HPDE6-E6E7 (cell line): ENCODE results near the gene ETV7.

Experiments
- DNase-seq: peaks from one replicate; pipeline ENCODE4 v3.0.0; 2011; ENCODE audit warnings: missing footprints; ENCODE audit errors: extremely low spot score

ETV7 gene

DNA sequence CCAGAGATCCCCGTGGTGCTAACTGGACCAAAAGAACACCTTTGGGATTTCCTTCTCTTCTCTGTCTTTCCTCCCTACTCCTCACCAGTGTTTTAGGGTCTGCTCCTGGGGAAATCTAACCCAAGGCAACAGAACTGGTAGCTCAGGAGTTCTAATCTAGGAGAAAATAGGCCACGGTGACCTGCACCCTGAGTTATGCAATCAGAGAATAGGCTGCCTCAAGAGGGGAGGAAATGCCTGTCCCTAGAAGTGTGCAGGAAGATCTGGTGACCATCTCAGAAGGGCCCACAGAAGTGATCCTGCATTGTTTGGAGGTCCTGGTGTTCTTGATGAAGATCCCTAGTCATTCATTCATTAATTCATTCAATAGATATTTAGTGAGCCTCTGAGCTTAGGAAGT lies 3.4 kb downstream of the ETV7 start:
- DNase-seq, result no peak

DNA sequence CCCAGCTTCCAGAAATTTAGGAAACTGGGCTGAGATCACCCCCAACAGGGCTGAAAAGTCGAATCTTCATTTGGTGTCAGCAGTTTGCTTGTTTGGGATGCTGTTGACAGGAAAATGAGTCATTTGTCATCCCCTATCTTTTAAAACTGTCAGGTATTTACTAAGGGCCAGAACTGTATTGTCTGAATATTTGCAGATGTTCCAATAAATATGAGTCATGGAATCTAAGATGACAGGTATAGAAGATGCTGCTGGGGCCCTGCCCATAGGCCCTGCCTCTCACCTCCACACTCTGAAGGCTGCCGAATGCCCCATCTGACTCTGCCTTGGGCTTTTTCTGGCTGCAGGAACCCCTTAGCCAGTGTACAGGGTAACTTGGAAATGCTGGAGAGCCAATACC lies 3.9 kb downstream of the ETV7 start:
- DNase-seq, result no peak

DNA sequence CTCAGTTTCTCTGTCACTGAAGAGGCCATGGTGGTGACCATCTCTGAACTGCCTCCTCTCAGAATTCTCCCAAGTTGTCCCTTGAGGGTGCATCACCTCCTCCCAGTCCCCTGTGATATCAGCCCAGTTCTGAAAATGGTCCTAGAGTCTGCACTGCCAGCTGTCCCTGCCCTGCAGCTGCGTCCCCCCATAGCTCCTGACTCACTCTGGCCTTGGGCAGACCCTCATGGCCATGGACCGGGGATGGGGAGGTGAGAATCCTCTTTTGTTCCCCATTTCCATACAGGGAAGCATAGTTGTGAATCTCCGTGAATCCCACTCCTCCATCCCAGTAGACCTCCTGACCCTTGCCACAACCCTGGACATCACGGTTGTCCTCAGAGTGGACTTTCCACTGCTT lies 4.5 kb downstream of the ETV7 start:
- DNase-seq, result no peak

DNA sequence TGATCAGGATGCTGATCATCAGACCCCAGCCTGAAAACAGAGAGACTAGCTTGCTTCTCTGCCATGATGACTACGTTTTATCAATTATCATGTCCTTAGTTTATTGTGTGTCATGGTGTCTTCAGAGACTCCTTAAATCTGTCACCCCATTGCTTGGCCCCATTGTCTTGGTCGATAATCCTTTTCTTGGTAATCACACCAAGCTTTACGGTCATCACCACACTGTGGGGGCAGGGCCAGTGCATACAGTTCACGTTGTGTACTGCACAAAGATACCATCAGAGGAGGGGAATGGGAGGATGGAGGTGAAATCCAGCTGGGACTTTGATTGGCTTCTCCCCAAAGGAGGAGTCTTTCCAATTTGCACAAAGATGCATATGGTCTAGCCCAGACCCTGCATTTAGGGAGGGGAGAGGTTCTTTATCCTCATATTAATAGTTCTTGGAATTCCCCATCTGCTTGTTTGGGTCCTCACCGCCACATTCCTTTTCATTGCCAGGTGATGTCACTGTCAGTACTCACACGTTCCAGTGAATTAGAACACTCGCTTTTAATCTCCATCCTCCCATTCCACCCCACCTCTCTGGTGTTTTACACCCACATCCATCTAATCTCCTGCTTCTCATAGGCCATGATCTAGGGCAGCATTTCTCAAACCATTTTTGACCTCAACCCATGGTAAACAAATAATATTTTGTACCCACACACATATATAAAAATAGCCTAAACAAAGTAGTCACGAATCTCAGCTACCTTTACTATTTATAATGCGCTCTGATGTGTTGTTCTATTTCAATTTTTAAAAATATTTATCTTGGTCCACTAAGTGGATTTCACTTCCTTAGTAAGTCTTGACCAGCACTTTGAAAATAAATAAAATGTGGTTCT lies 5.7 kb downstream of the ETV7 start:
- DNase-seq, result no peak

DNA sequence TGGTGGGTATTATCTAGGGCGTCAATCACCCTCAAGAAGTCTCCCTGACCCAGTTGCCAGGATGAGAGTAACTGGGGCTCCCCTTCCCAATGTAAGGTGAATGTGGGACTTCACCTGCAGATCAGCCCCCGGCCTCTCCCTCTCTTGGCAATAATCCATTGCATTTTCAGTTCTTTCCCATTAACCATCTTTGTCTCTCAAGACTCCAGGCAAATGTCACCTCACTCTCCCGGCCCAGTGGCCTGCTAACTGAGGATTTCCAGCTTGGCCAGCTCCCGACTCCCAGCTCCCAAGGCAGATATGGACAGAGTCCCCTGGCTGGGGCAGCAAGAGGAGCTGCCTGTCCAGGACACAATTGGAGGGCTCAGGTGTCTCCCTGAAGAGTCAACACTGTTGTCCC lies 7.3 kb downstream of the ETV7 start:
- no peak for DNase-seq

DNA sequence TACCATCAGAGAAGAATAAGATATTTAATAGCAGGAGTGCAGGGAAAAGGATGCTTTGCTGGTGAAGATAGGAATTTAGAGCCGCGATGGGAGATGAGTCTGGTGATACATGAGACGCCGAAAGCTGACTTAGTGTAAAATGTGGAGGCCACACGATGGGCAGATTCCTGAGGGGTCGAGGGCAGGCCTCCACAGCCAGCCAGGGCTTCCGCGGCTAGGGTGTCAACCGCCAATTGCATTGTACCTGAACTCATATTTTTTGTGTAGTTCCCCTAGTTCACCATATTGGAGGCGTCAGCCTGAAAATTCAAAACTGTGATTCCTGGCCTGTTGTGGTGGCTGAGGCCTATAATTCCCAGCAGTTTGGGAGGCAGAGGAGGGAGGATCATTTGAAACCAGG lies 8.5 kb downstream of the ETV7 start:
- no peak for DNase-seq

DNA sequence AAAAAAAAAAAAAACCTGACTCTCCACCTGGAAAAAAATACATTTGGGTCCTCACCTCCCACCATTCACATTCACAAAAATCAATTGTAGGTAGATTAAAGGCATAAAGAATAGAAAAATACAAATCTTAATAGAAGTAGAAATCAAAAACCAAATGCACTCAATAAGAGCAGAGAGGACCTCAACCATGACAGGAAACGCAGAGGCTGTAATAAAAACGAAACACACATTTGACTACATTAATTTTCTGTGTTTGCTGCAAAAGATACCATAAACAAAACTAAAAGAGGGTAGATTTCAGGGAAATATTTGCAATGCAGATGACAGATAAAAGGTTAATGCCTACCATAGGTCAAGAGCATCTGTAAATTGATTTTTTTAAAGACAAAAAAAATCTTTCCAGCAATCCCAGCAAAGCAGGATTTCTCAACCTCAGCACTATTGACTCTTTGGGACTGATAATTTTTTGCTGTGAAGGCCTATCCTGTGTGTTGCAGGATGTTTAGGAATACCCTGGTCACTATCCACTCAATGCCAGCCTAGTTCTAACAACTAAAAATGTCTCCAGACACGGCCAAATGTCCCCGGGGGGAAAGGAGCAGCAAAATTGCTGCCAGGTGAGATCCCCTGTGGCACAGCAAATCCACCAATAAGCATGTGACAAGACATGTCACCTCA lies 9.1 kb downstream of the ETV7 start:
- no peak for DNase-seq

DNA sequence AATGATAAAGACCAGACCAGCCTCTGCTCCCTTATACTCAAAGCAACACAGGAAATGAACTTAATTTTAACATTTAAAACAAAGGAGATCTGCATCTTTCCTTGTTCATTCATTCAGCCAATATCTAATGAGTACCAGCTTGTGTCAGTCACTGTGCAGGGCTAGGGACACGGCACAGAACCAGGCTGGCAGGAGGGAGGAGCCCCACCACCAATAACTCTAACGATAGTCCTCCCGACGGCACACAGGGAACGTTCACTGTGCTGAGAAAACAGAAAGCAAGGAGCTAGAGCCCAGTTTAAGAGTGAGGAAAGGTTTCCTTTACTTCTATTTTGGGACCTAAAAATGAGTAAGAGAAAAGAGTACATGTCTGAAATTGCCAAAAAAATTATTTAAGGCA lies 9.9 kb downstream of the ETV7 start:
- no peak for DNase-seq

DNA sequence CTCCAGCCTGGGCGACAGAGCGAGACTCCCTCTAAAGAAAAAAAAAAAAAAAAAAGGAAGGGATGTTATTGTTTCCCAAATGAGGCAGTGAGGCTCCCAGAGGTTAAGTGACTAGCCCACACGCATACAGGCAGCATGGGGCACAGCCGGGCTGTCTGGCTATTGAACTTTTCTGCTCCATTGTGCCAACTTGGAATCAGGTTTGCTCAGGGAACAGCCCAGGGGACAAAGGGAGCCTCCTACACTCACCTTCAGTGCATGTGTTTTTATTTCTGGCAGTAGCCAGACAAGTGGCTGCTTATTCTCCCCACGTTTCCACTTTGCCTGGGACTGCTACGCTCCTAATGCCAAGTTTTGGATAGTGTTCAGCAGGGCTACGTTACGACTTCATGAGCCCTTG lies 10.7 kb downstream of the ETV7 start:
- no peak for DNase-seq

DNA sequence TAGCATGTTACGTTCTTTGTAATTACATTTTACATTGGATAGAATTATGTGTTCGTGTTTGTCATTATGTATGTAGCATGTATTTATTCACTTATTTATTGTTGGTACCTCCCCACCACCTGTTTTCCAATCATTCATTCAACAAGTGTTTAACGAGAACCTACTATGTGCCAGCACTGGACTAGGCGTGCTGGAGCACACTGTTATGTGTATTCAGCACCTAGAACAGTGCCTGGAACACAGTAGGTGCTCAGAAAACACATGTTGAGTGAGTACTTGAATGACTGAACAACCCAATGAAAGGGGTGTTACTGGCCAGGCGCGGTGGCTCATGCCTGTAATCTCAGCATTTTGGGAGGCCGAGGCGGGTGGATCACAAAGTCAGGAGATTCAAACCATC lies 11.3 kb downstream of the ETV7 start:
- DNase-seq, result no peak

DNA sequence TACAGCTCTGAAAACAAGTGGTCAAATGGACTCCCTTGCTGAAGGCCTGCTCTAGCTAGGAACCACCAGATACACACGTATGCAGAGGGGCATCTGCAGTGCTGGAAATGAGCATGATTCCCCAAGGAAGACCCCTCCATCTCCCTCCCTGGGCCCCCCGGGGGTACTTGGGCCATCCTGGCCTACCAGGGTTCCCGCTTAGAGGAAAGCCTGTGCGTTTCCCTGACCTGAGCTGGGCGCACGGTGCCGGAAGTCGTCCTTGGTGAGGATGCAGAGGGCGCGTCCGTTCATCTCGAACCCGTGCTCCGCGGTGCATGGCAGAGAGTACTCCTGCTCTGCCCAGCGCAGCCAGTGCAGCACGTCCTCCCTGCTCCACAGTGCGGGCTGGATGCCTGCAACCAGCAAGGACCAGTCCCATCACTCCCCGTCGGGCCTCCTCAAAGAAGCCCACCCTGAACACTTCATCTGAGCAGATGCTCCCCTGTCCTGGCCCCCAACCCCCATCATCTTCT lies 11.8 kb downstream of the ETV7 start:
- DNase-seq, result no peak

DNA sequence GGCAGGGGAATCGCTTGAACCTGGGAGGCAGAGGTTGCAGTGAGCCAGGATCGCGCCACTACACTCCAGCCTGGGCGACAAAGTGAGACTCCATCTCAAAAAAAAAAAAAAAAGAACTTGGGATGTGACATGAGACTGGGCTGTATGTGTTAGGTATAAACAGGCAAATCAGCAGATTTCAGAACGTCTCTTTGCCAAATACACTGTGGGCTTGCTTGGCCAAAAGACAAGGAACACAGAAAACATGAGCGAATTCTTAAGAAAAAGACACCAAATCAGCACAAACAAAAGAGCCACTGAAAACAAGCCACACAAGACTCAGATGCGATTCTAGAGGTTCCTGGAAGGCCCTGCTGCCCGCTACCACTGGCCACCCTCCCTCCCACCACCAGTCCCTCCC lies 12.5 kb downstream of the ETV7 start:
- no peak for DNase-seq

DNA sequence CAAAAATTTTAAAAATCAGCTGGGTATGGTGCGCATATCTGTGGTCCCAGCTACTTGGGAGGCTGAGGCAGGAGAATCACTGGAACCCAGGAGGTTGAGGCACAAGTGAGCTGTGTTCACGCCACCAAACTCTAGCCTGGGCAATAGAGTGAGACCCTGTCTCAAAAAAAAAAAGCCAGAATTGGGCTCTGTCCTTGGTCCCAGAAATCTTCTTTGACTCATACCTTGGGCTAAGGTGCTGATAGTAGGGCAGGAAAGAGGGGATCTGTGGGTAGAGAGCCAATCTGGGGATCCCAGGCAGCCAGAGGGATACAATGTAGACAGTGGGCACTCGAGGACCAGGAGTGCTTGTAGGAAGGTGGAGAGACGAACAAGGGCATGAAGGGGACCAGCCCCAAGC lies 13.3 kb downstream of the ETV7 start:
- no peak for DNase-seq

DNA sequence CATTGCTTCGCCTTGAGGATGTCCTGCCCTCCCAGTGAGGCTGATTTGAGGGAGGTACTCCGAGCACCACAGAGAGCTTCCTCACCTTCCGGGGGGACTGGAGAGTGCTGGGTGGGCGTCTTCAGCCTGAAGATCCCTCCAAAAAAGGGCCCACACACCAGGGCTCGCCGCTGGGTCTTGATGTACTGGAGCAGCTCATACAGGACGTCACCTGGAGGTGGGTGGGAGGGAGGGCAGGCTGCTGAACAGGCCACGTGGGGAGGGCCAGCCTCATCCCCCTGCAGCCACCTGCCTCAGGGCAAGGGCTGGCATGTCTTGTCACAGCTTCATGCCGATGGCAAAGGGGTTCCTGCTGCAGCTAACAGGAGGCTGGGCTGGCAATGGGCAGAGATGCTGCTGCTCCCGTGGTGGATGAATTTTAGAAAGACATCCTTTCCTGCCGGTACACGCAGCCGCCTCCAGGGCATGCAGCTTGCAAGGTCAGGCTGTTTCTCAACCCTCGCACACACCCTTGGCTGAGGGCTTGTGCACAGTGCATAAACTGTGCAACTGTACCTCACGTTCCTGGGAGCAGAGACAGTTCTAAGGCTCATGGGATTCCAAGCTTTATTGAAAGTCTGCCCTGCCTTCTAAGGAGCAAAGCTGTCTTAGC lies 14.0 kb downstream of the ETV7 start:
- DNase-seq, result peak; percentile 78

DNA sequence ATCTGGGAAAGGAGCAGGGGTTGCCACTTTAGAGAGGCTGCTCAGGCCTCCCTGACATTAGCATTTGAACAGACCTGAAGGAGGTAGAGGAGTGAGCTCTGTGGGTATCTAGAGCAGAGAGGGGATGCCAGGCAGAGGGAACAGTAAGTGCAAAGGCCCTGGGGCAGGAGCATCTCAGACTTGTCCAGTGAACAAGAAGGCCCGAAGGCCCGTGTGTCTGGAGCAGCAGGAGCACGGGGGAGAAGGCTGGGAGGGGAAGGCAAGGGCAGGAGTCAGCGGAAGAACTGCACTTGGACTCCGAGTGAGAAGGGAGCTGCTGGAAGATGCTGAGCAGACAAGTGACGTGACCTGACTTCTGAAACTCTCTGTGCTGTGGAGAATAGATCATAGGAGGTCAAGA lies 15.4 kb downstream of the ETV7 start:
- no peak for DNase-seq

DNA sequence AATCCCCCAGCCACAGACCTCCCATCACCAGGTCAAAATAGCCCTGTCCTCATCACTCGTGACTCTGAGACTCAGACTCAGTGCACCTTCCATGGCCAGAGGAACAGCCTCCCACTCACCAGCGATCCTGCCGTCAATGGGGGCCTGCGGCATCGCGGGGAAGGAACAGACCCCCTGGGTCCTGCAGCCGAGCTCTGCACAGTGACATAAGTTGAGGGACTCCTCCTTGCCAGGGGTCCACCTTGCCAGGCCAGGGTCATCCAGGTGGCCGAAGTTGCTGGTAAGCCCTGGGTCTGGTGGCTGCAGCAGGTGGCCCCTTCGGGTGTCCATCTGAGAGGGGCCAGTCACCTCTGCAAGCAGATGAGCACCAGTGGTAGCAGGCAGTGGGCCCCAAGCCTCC lies 16.3 kb downstream of the ETV7 start:
- DNase-seq, result no peak

DNA sequence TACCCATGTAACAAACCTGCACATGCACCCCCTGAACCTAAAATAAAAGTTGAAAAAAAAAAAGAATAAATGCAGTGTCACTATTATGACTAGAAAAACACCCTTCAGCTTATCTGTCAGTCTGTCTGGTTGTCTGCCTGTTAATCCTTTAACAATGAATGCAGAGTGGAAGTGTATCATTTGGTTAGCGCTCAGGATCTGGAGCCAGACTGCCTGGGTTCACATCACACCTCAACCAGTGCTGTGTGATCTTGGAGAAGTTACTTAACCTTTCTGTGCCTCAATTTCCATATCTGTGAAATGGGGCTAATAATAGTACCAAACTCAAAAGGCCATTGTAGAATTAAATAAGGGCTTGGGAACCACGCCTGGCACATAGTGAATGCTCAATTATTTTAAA lies 16.8 kb downstream of the ETV7 start:
- no peak for DNase-seq

DNA sequence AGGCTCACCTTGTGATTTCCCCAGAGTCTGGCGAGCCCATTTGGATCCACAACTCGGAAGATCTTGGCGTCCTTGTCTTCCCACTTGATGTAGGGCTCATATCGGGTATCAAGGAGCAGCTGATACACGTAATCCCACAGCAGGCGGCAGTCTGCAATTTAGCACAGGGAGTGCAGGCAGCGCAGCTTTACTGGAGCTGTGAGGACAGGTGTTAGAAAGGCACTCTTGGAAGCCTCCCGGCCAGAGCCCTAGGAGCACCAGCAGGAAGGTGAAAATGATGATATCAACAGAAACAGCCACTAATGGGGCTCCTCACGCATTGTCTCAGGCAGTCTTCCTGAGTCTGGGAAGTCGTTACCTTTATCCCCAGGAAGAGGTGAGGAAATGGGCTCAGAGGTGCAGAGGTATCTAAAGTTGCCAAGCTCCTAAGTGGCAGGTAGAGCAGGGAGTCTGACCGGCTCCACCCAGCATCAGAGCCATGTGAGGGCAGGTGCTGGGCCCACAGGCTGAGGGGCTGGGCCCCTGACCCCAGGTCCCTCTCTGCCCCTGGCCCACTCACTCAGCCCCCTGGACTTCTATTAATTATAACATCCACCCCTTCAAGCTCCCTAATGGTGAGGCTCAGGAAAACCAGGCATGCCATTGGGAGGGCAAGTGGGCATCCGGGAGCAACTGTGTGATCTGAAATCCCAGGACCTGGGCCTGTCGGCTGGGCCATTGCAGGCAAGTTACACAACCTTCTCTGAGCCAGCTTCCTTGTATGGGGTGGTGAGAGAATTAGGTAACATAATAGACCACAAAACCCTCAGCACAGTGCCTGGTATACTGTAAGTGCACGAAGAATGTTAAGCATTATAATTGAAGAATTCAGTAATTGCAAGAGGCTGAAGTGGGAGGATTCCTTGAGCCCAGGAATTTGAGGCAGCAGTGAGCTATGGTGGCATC lies 18.3 kb downstream of the ETV7 start:
- DNase-seq, result no peak

DNA sequence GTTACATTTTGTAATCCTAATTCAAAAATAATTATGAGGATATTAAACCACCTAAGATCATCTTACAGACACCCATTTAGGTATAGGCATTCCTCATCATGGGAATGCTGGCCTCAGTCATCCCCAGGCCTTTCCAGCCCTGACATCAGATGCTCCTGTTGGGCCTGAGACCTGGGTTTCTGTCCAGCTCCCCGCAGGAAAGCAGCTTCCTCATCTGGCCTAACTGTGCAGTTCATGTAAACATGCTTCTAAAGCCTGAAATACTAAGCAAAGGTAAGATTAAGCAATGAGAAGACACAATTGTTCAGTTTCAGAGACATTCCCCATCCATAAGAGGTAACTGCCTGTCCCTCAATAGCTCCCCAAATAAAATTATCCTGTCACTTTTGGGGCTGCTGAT lies 19.0 kb downstream of the ETV7 start:
- no peak for DNase-seq

DNA sequence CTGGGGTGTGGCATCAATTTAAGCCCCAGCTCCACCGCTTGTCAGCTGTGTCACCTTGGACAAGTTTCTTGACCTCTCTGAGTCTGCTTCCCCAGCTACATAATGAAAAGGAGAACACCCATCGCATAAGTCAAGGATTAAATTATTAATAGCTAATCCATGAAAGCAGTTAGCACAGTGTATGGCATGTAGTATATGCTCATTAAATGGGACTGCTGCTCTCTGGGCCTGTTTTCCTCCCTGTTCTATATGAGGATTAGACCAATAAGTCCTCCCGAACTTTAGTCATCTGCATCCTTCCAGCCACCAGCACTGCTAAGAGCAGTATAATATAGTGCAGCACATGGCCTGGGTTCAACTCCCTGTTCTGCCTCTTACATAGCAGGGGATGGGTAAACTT lies 19.7 kb downstream of the ETV7 start:
- DNase-seq, result no peak

DNA sequence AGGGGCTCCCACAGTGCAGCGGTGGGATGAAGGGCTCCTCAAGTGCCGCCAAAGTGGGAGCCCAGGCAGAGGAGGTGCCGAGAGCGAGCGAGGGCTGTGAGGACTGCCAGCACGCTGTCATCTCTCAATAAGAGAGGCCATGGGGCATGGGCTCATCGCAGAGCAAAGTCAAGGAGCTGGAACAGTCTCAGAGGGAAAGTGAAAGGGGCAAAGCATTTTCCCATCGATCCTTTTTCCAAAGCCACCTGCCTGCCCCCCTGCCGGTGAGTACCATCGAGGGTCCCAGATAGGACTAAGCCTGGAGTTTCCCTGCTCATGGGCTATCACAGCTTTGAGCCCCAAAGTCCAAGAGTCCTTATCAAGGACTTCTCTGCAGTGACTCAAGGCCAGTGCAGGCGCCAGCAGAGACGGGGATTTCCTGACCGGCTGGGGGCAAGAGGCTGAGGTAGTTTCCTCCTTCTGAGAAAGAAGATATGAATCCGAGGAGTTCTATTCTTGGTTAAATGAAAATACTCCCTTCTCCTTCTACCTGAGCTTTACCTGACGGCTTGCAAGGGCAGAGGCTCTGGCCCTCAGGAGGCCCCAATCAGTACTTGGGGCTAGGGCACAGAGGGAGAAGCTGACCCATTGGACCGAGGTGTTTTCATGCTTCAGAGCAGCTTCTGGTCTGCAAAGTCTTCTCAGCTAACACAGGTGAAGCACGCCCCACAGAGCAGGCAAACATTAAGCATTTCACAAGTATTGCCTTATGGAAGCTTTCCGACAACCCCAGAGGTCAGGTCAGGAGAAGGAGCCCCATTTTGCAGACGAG lies 22.6 kb downstream of the ETV7 start:
- DNase-seq, result no peak
